H1 (cell line): ENCODE measurements around the gene B9D2. TPM values are rescaled to one million over a fixed set of nuclear protein-coding genes. Genes with fewer than 3 reads are reported as not detected.

Source experiments
- CTCF ChIA-PET: fragments of 300-600 bp; sonication (Branson Sonifier 250); formaldehyde crosslinking; loops from one replicate; lab custom pipeline; 2021; ENCODE audit not compliant: partially characterized antibody; lab: Charles Lee
- POLR2A ChIA-PET: fragments of 300-600 bp; sonication (Branson Sonifier 250); formaldehyde crosslinking; loops from one replicate; lab custom pipeline; 2021; ENCODE audit warnings: inconsistent platforms; ENCODE audit not compliant: partially characterized antibody; lab: Charles Lee
- DNase-seq, 2 experiments: peaks; one replicate each; pipeline versions ENCODE4 v3.0.0 to v3.0.0-alpha.2; 2010 to 2022; ENCODE audit warnings: low spot score in 2 of 2, low read depth in 1 of 2, mixed read lengths in 1 of 2
- FAIRE-seq: peaks from 2 replicates; lab custom pipeline; 2011; peaks lifted over from hg19 to GRCh38; lab: Jason Lieb, UNC
- H2AFZ ChIP-seq: 2 replicates; pipeline ENCODE4 v1.8.1; 2012; ENCODE audit warnings: low read length, inconsistent platforms
- H2AK5ac ChIP-seq: 2 replicates; pipeline ENCODE4 v1.6.1; 2013; ENCODE audit warnings: low read depth, low read length
- H2BK120ac ChIP-seq: replicated peaks from 2 replicates; pipeline ENCODE3; 2013; ENCODE audit warnings: low read depth, low read length, inconsistent platforms
- H2BK12ac ChIP-seq: 2 replicates; pipeline ENCODE4 v1.6.1; 2013; ENCODE audit warnings: low read depth, low read length
- H2BK15ac ChIP-seq: 2 replicates; pipeline ENCODE4 v1.6.1; 2013; ENCODE audit warnings: low read length
- H2BK20ac ChIP-seq: 2 replicates; pipeline ENCODE4 v1.6.1; 2013; ENCODE audit warnings: low read length
- H2BK5ac ChIP-seq: 2 replicates; pipeline ENCODE4 v1.6.1; 2013; ENCODE audit warnings: low read depth, low read length
- H3K14ac ChIP-seq: 2 replicates; pipeline ENCODE4 v1.6.1; 2013; ENCODE audit warnings: inconsistent platforms; ENCODE audit not compliant: insufficient read length
- H3K18ac ChIP-seq: 2 replicates; pipeline ENCODE4 v1.6.1; 2013; ENCODE audit warnings: low read length; ENCODE audit errors: extremely low read depth
- H3K23ac ChIP-seq: 2 replicates; pipeline ENCODE4 v1.6.1; 2013; ENCODE audit warnings: inconsistent platforms; ENCODE audit not compliant: insufficient read length
- H3K23me2 ChIP-seq: 2 replicates; pipeline ENCODE4 v1.6.1; 2013; ENCODE audit warnings: low read depth, low read length
- H3K27ac ChIP-seq: 2 replicates; pipeline ENCODE4 v1.6.1; 2011; ENCODE audit warnings: low read depth, low read length, inconsistent platforms
- H3K27me3 ChIP-seq, 4 experiments: replicated peaks in 1 of 4; 1 replicate in 1 of 4; 2 replicates in 3 of 4; pipeline versions ENCODE4 v1.6.1 to v1.8.1; 2011 to 2013; ENCODE audit warnings: low read length in 3 of 4, mild to moderate bottlenecking in 3 of 4, inconsistent platforms in 2 of 4, mixed read lengths in 2 of 4, moderate library complexity in 1 of 4; ENCODE audit not compliant: control insufficient read depth in 3 of 4, insufficient read depth in 3 of 4; ENCODE audit errors: extremely low read depth in 1 of 4
- H3K36me3 ChIP-seq, 4 experiments: 2 replicates each; pipeline versions ENCODE4 v1.6.1 to v1.8.1; 2011 to 2013; ENCODE audit warnings: mild to moderate bottlenecking in 4 of 4, low read length in 3 of 4, moderate library complexity in 2 of 4, control low read depth in 1 of 4, inconsistent platforms in 1 of 4; ENCODE audit not compliant: insufficient read depth in 4 of 4, control insufficient read depth in 2 of 4
- H3K4ac ChIP-seq: replicated peaks from 2 replicates; pipeline ENCODE3; 2013; ENCODE audit warnings: low read length, low read depth, mixed read lengths, inconsistent platforms; ENCODE audit not compliant: insufficient read length
- H3K4me1 ChIP-seq, 4 experiments: replicated peaks in 1 of 4; 1 replicate in 1 of 4; 2 replicates in 3 of 4; pipeline versions ENCODE4 v1.6.1 to v1.8.1; 2011 to 2013; ENCODE audit warnings: low read length in 3 of 4, inconsistent platforms in 2 of 4, mixed read lengths in 1 of 4; ENCODE audit not compliant: insufficient read depth in 4 of 4, control insufficient read depth in 3 of 4
- H3K4me2 ChIP-seq, 2 experiments: 2 replicates each; pipeline versions ENCODE4 v1.6.1 to v1.8.1; 2011 to 2013; ENCODE audit warnings: low read depth in 2 of 2, low read length in 2 of 2, control low read depth in 1 of 2, inconsistent platforms in 1 of 2, mild to moderate bottlenecking in 1 of 2; ENCODE audit not compliant: insufficient read depth in 1 of 2
- H3K4me3 ChIP-seq, 4 experiments: fragments of 200-600, 300-600 bp in 1 of 4; sonication (generic), shearing (Covaris generic), sonication (Bioruptor Twin) in 1 of 4; 2 replicates each; pipeline versions ENCODE4 v1.5.1 to v1.8.1; 2011 to 2016; ENCODE audit warnings: low read length in 4 of 4, low read depth in 3 of 4, control low read depth in 2 of 4, inconsistent platforms in 2 of 4, mild to moderate bottlenecking in 2 of 4, mixed read lengths in 1 of 4, moderate library complexity in 1 of 4; ENCODE audit not compliant: insufficient read depth in 2 of 4; ENCODE audit errors: extremely low read depth in 1 of 4
- H3K56ac ChIP-seq: replicated peaks from 2 replicates; pipeline ENCODE3; 2013; ENCODE audit warnings: low read depth, mild to moderate bottlenecking, mixed read lengths, low read length, inconsistent platforms; ENCODE audit not compliant: insufficient read length
- H3K79me1 ChIP-seq: 2 replicates; pipeline ENCODE4 v1.6.1; 2013; ENCODE audit warnings: low read depth, low read length, control low read depth
- H3K79me2 ChIP-seq, 2 experiments: 2 replicates each; pipeline versions ENCODE4 v1.6.1 to v1.8.1; 2012 to 2013; ENCODE audit warnings: low read length in 2 of 2, mild to moderate bottlenecking in 2 of 2, inconsistent platforms in 1 of 2; ENCODE audit not compliant: insufficient read depth in 2 of 2, control insufficient read depth in 1 of 2
- H3K9ac ChIP-seq, 4 experiments: replicated peaks in 1 of 4; 1 replicate in 1 of 4; 2 replicates in 3 of 4; pipeline versions ENCODE4 v1.6.1 to v1.8.1; 2011 to 2013; ENCODE audit warnings: low read depth in 3 of 4, low read length in 3 of 4, control low read depth in 2 of 4, mild to moderate bottlenecking in 2 of 4, moderate library complexity in 2 of 4, inconsistent platforms in 1 of 4; ENCODE audit errors: extremely low read depth in 1 of 4
- H3K9me3 ChIP-seq, 2 experiments: 2 replicates each; pipeline versions ENCODE4 v1.6.1 to v1.8.1; 2012 to 2013; ENCODE audit warnings: mild to moderate bottlenecking in 2 of 2, moderate library complexity in 2 of 2, control low read depth in 1 of 2, inconsistent platforms in 1 of 2, low read depth in 1 of 2, low read length in 1 of 2, mixed read lengths in 1 of 2; ENCODE audit not compliant: insufficient read depth in 2 of 2
- H4K20me1 ChIP-seq, 2 experiments: replicated peaks in 1 of 2; 2 replicates each; pipeline versions ENCODE3 to v1.8.1; 2011 to 2013; ENCODE audit warnings: inconsistent platforms in 2 of 2, low read length in 2 of 2, mild to moderate bottlenecking in 1 of 2; ENCODE audit not compliant: insufficient read depth in 2 of 2, control insufficient read depth in 1 of 2
- H4K5ac ChIP-seq: 2 replicates; pipeline ENCODE4 v1.6.1; 2013; ENCODE audit warnings: low read length, low read depth, mixed read lengths, inconsistent platforms; ENCODE audit not compliant: insufficient read length
- H4K8ac ChIP-seq: 2 replicates; pipeline ENCODE4 v1.8.0; 2013; ENCODE audit warnings: mild to moderate bottlenecking, moderate library complexity, low read length, inconsistent platforms; ENCODE audit not compliant: insufficient read depth; ENCODE audit errors: extremely low read depth
- H4K91ac ChIP-seq: replicated peaks from 2 replicates; pipeline ENCODE3; 2013; ENCODE audit warnings: low read length, mixed read lengths, inconsistent platforms; ENCODE audit not compliant: insufficient read length
- ATF2 ChIP-seq: IDR thresholded peaks from 2 replicates; pipeline ENCODE4 v1.6.1; 2012; ENCODE audit warnings: low read length, inconsistent platforms
- CREB1 ChIP-seq: IDR thresholded peaks from 2 replicates; pipeline ENCODE4 v1.6.1; 2012; ENCODE audit warnings: inconsistent platforms
- EZH2 ChIP-seq: fragments of 200-600 bp; sonication (generic); IDR thresholded peaks from 2 replicates; pipeline ENCODE4 v1.7.1; 2012; ENCODE audit warnings: low read depth, mild to moderate bottlenecking, moderate library complexity, low read length, inconsistent platforms; ENCODE audit not compliant: severe bottlenecking
- MAFK ChIP-seq: IDR thresholded peaks from 2 replicates; pipeline ENCODE4 v1.6.1; 2012; ENCODE audit warnings: low read depth, mild to moderate bottlenecking, improper control_type of control experiment, low read length
- RBBP5 ChIP-seq: IDR thresholded peaks from 2 replicates; pipeline ENCODE4 v1.7.1; 2012; ENCODE audit warnings: low read depth, mild to moderate bottlenecking, inconsistent platforms, low read length, moderate library complexity, borderline replicate concordance
- RXRA ChIP-seq: IDR thresholded peaks from 2 replicates; pipeline ENCODE4 v1.6.1; 2011; ENCODE audit warnings: low read depth, mild to moderate bottlenecking, low read length, moderate library complexity; ENCODE audit not compliant: insufficient read depth
- SIN3A ChIP-seq, 2 experiments: IDR thresholded peaks in 1 of 2; conservative IDR thresholded peaks in 1 of 2; 2 replicates each; pipeline ENCODE4 v1.6.1; 2011 to 2012; ENCODE audit warnings: low read length in 2 of 2, improper control_type of control experiment in 1 of 2, low read depth in 1 of 2, mild to moderate bottlenecking in 1 of 2
- TAF1 ChIP-seq: IDR thresholded peaks from 2 replicates; pipeline ENCODE4 v1.6.1; 2011; ENCODE audit warnings: mild to moderate bottlenecking, low read depth, low read length
- TBP ChIP-seq: IDR thresholded peaks from 2 replicates; pipeline ENCODE4 v1.6.1; 2011; ENCODE audit warnings: low read depth, low read length, improper control_type of control experiment
- YY1 ChIP-seq: IDR thresholded peaks from 2 replicates; pipeline ENCODE4 v1.6.1; 2011; ENCODE audit warnings: low read depth, mild to moderate bottlenecking, low read length
- WGBS, 2 experiments: shearing (Covaris generic) in 1 of 2; methylation state at CpG; one replicate each; pipeline versions ENCODE4 v1.1.6 to v1.1.7; 2013 to 2015; ENCODE audit warnings: low lambda C conversion rate in 2 of 2, mixed read lengths in 2 of 2, inconsistent platforms in 1 of 2, low coverage in 1 of 2, missing lambda C conversion rate in 1 of 2; ENCODE audit not compliant: insufficient replicate concordance in 2 of 2, insufficient coverage in 1 of 2, insufficient read length in 1 of 2; ENCODE audit errors: extremely low coverage in 1 of 2, missing lambda C conversion rate in 1 of 2; 5-methylcytosine and 5-hydroxymethylcytosine counted together
- polyA plus RNA-seq, 7 experiments: library from polyadenylated mRNA; depleted of rRNA in 3 of 7; stranded (reverse) in 5 of 7; unstranded in 2 of 7; fragments of >200 nt in 5 of 7; fragments of 200-250 nt in 2 of 7; gene quantifications; 1 replicate in 5 of 7; 2 replicates in 1 of 7; 4 replicates in 1 of 7; pipeline versions ENCODE4 v1.2.1 to v1.2.3, GENCODE V29; 2011 to 2013; ENCODE audit warnings: missing spikeins in 2 of 7, mixed read lengths in 2 of 7
- total RNA-seq: library from RNA; stranded (reverse); fragmentation: NEBNext Ultra II Directional; extraction: Animal tissue kit (Norgen Biotek cat#: 25700); gene quantifications from 2 replicates; pipeline ENCODE4 v1.2.1, GENCODE V29; 2021
- TF ChIP-seq, protein P1 (sequence below): IDR thresholded peaks from 2 replicates; pipeline ENCODE4 v1.6.1; 2012; ENCODE audit warnings: inconsistent platforms

The B9D2 gene
- total and polyA plus RNA-seq, 2 of the 8 experiments (the other 6 are each of a cell fraction or from before 2014, with no cell fraction given): 4.9 to 6.3 TPM

GRCh38 chr19:41355802-41356201, 8.1 kb downstream of the B9D2 start:
- POLR2A ChIA-PET: interaction anchor here (0.9 to 5.4 kb wide), 3 partner anchors 8 to 81 kb away, joined by 3 to 29 read pairs (median 3); partner anchors contain the start of genes B9D2 and CCDC97
- H3K56ac ChIP-seq: no peak overlapping the region
- 73% methylated on average over 3 of the region's 3 CpGs; no CpG with 5 or more reads in 1 of the 2 experiments for WGBS, 2 experiments
- no peak for TF ChIP-seq CREB1
- TF ChIP-seq, protein P1, sequence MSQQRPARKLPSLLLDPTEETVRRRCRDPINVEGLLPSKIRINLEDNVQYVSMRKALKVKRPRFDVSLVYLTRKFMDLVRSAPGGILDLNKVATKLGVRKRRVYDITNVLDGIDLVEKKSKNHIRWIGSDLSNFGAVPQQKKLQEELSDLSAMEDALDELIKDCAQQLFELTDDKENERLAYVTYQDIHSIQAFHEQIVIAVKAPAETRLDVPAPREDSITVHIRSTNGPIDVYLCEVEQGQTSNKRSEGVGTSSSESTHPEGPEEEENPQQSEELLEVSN: no peak
- TF ChIP-seq EZH2: no peak
- TF ChIP-seq SIN3A (conservative IDR thresholded peaks at IDR 0.05 in 1 of 2, IDR thresholded peaks at IDR 0.05 in 1 of 2; ENCODE audit: low read depth in 1 of 2, low read length in 2 of 2): no peak
- no peak for TF ChIP-seq RXRA
- TF ChIP-seq ATF2: no peak
- no peak for TF ChIP-seq TBP
- TF ChIP-seq YY1: no peak
- no peak for TF ChIP-seq RBBP5
- no peak for TF ChIP-seq TAF1
- TF ChIP-seq MAFK: no peak

More at GRCh38 chr19:41355802-41356201, 8.1 kb downstream of the B9D2 start:
- Histone ChIP-seq H3K4me3 (no peak overlapping the region), H3K4me2 (no peak overlapping the region), H2BK120ac (no peak overlapping the region), H4K5ac (no peak overlapping the region), H3K79me1 (no peaks in the 10 kb centered on the region; the same call in 1 of the 2 replicates), H3K27me3 (peaks cover 10 to 28% (median 22%) of the 10 kb centered on the region in 4 experiments), H4K91ac (no peak overlapping the region), H2BK12ac (no peak overlapping the region), H3K9ac (no peak overlapping the region), H3K14ac (no peak overlapping the region), H3K36me3 (no peaks in the 10 kb centered on the region), H2BK5ac (no peak overlapping the region), H3K79me2 (no peaks in the 10 kb centered on the region), H3K9me3 (no peaks in the 10 kb centered on the region), H3K23ac (no peak overlapping the region), H3K27ac (no peak overlapping the region), H2AFZ (no peak overlapping the region), H3K4me1 (peaks cover 0 to 14% (median 4%) of the 10 kb centered on the region in 4 experiments; a peak in 5 of 7 replicates), H3K23me2 (peaks cover 26% of the 10 kb centered on the region), H3K18ac (no peak overlapping the region), H3K4ac (no peak overlapping the region), H4K20me1 (peaks cover 0 to 7% of the 10 kb centered on the region in 2 experiments), H2BK15ac (no peak overlapping the region), H2AK5ac (no peak overlapping the region), H4K8ac (peak overlapping the region; percentile 17; the same call in 1 of the 2 replicates), H2BK20ac (no peak overlapping the region)
- CTCF ChIA-PET: interaction anchor here (0.5 to 8.0 kb wide), 9 partner anchors 9 to 579 kb away, joined by 3 to 37 read pairs (median 4); partner anchors contain the start of gene B9D2
- no peak for FAIRE-seq
- no peak for DNase-seq
